BLaER1 treated with 17β-estradiol and CSF1 and Interleukin-3, amounts not matched to agents 10 nM and 100 nM (cell line): Measurements from ENCODE around the gene PRAMEF33.
"Not testable (repeated sequence)": the region's sequence is repeated elsewhere in the genome, so short reads cannot be mapped to it uniquely, and the experiment has no call there.

Experiments used
- H3K27ac ChIP-seq, 11 experiments: shearing (Covaris generic); formaldehyde crosslinking; 2 replicates each; pipeline ENCODE4 v1.8.1; 2022
- H3K27me3 ChIP-seq, 11 experiments: shearing (Covaris generic); formaldehyde crosslinking; 2 replicates each; pipeline ENCODE4 v1.8.1; 2022
- H3K36me3 ChIP-seq, 11 experiments: shearing (Covaris generic); formaldehyde crosslinking; 2 replicates each; pipeline ENCODE4 v1.8.1; 2022
- H3K4me1 ChIP-seq, 10 experiments: shearing (Covaris generic); formaldehyde crosslinking; 2 replicates each; pipeline ENCODE4 v1.8.1; 2022
- H3K4me2 ChIP-seq, 11 experiments: shearing (Covaris generic); formaldehyde crosslinking; 2 replicates each; pipeline ENCODE4 v1.8.1; 2022
- H3K4me3 ChIP-seq, 10 experiments: shearing (Covaris generic); formaldehyde crosslinking; 2 replicates each; pipeline ENCODE4 v1.8.1; 2022
- H3K9ac ChIP-seq, 11 experiments: shearing (Covaris generic); formaldehyde crosslinking; 2 replicates each; pipeline ENCODE4 v1.8.1; 2022
- H3K9me3 ChIP-seq, 11 experiments: shearing (Covaris generic); formaldehyde crosslinking; replicated peaks in 1 of 11; 2 replicates each; pipeline ENCODE4 v1.8.1; 2022
- H4K20me1 ChIP-seq, 11 experiments: shearing (Covaris generic); formaldehyde crosslinking; 2 replicates each; pipeline ENCODE4 v1.8.1; 2022

Gene PRAMEF33

DNA sequence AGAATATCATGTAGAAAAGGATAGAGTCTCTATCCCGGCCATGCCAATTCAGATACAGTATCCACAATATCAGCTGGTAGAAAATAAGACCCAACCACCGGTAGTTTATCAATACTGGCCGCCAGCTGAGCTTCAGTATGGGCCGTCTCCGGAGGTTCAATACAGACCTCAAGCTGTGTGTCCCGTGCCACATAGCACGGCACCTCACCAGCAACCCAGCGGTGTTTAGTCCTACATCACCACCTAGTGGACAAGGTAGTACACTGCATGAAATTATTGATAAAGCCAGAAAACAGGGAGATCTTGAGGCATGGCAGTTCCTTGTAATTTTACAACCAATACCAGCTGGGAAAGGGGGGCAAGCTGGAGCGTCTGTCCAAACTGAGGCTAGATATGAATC, 51.1 kb downstream of the PRAMEF33 start:
- H3K9ac ChIP-seq, H3K27ac ChIP-seq, H3K27me3 ChIP-seq, H3K4me3 ChIP-seq, H3K4me1 ChIP-seq, H4K20me1 ChIP-seq, H3K4me2 ChIP-seq, H3K36me3 ChIP-seq: not testable (repeated sequence)
- peaks cover 4 to 20% (median 13%) of the 10 kb centered on the region in 11 experiments; a peak in 20 of 22 replicates for H3K9me3 ChIP-seq

DNA sequence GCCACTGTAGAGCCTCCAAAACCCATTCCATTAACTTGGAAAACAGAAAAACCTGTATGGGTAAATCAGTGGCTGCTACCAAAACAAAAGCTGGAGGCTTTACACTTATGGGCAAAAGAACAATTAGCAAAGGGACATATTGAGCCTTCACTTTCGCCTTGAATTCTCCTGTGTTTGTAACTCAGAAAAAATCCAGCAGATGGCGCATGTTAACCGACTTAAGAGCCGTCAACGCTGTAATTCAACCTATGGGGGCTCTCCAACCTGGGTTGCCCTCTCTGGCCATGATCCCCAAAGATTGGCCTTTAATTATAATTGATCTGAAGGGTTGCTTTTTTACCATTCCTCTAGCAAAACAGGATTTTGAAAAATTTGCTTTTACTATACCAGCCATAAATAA, 53.4 kb downstream of the PRAMEF33 start:
- not testable (repeated sequence) for H3K4me3 ChIP-seq, H3K27ac ChIP-seq, H4K20me1 ChIP-seq, H3K36me3 ChIP-seq, H3K4me2 ChIP-seq, H3K27me3 ChIP-seq, H3K4me1 ChIP-seq, H3K9ac ChIP-seq
- H3K9me3 ChIP-seq: peaks cover 4 to 19% (median 12%) of the 10 kb centered on the region in 11 experiments; a peak in 20 of 22 replicates
